AG08396 (cell line): Measurements from ENCODE around the gene DNA2.
A peak's percentile ranks its signal among the peaks of the same experiment; 100 is the strongest.

Experiments used
- DNase-seq: peaks from one replicate; pipeline ENCODE4 v3.0.0; 2012; ENCODE audit warnings: low spot score, mixed read lengths

The DNA2 gene

GRCh38 chr10:68442971-68443370 is 28.8 kb downstream of the DNA2 start:
- no peak for DNase-seq

- no peak for DNase-seq
Measured at GRCh38 chr10:68440898-68441297, 30.9 kb downstream of the DNA2 start.

- DNase-seq: no peak
Measured at GRCh38 chr10:68435803-68436202, 36.0 kb downstream of the DNA2 start.

- DNase-seq: no peak
Measured at GRCh38 chr10:68434657-68435056, 37.1 kb downstream of the DNA2 start.

- no peak for DNase-seq
Measured at GRCh38 chr10:68428396-68429104, 43.2 kb downstream of the DNA2 start.

- no peak for DNase-seq
Measured at GRCh38 chr10:68424454-68425014, 47.2 kb downstream of the DNA2 start.

- no peak for DNase-seq
Measured at GRCh38 chr10:68423522-68423921, 48.3 kb downstream of the DNA2 start.

- DNase-seq: no peak
Measured at GRCh38 chr10:68419376-68419775, 52.4 kb downstream of the DNA2 start.

- DNase-seq: no peak
Measured at GRCh38 chr10:68408898-68409518, 62.8 kb downstream of the DNA2 start.

- peak; percentile 95 for DNase-seq
Measured at GRCh38 chr10:68406815-68407548, 64.8 kb downstream of the DNA2 start, which contains the start of gene RUFY2. Gene RUFY2, minus strand, starts transcription at chr10:68407277. Its CDS starts 88 bp downstream, at chr10:68407189.

- peak; percentile 89 for DNase-seq
Measured at GRCh38 chr10:68406111-68406814, 65.5 kb downstream of the DNA2 start.

- DNase-seq: no peak
Measured at GRCh38 chr10:68403701-68404100, 68.1 kb downstream of the DNA2 start.

GRCh38 chr10:68402276-68402675 is 69.5 kb downstream of the DNA2 start:
- no peak for DNase-seq

GRCh38 chr10:68397005-68397404 is 74.8 kb downstream of the DNA2 start:
- DNase-seq: no peak

GRCh38 chr10:68385740-68386139 is 86.0 kb downstream of the DNA2 start:
- no peak for DNase-seq

GRCh38 chr10:68371604-68372003 is 100.2 kb downstream of the DNA2 start:
- DNase-seq: no peak

- no peak for DNase-seq
Measured at GRCh38 chr10:68367121-68367520, 104.7 kb downstream of the DNA2 start.

GRCh38 chr10:68366600-68366999 is 105.2 kb downstream of the DNA2 start:
- no peak for DNase-seq

- DNase-seq: no peak
Measured at GRCh38 chr10:68365611-68366010, 106.2 kb downstream of the DNA2 start.

- DNase-seq: no peak
Measured at GRCh38 chr10:68364101-68364886, 107.5 kb downstream of the DNA2 start.
